ENCODE results near the gene SLC15A3.

SLC15A3 gene

DNA sequence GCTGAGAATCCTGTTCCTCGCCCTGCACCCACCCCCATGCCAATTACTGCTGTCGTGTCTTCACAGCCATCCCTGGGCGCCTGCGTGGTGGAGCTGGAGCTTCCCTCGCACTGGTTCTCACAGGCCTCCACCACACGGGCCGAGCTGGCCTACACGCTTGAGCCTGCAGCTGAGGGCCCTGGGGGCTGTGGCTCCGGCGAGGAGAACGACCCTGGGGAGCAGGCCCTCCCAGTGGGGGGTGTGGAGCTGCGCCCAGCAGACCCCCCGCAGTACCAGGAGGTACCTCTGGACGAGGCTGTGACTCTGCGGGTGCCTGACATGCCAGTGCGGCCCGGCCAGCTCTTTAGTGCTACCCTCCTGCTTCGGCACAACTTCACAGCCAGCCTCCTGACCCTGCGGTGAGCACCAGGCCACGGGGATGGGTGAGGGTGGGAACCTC is 23.4 kb downstream of the SLC15A3 start:
- DNase-seq (ENCODE audit: low read depth, low spot score): no peak

DNA sequence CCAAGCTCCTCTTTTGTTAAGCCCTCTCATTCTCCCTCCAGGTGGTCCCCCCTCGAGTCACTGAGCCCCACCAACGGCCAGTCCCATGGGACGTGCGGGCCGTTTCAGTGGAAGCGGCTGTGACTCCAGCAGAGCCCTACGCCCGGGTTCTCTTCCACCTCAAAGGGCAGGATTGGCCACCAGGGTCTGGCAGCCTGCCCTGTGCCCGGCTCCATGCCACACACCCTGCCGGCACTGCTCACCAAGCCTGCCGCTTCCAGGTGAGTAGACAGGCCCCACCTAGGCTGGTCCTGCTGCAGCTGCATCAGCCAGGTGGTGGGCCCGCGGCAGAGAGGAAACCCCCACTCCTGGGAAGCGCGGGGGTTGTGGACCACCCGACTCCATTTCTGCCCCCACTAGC is 24.4 kb downstream of the SLC15A3 start:
- DNase-seq (ENCODE audit: low read depth, low spot score): no peak

DNA sequence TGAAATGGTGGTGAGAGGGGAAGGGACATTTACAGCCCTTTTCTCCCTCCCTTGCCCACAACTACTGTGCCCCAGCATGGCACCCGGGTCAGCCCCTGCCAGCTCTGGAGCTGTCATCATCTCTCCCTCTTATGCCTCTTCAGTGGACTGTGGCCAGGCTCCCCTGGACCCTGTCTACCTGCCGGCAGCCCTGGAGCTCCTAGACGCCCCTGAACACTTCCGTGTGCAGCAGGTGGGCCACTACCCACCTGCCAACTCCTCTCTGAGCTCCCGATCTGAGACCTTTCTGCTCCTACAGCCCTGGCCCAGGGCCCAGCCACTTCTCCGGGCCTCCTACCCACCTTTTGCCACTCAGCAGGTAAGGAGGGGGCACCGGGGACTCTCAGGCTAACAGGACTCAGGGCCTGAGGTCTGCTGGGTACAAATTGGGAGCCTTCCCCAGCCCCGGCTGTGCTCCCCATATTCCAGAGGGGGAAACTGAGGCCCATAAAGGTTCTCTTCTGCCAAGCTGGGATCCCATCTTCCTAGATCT is 24.8 kb downstream of the SLC15A3 start:
- no peak for DNase-seq (ENCODE audit: low read depth, low spot score)

GRCh38 chr11:60926500-60926899 is 25.5 kb downstream of the SLC15A3 start:
- no peak for DNase-seq (ENCODE audit: low read depth, low spot score)

- no peak for DNase-seq (ENCODE audit: low read depth, low spot score)
Measured at GRCh38 chr11:60925868-60926267, 26.1 kb downstream of the SLC15A3 start.

DNA sequence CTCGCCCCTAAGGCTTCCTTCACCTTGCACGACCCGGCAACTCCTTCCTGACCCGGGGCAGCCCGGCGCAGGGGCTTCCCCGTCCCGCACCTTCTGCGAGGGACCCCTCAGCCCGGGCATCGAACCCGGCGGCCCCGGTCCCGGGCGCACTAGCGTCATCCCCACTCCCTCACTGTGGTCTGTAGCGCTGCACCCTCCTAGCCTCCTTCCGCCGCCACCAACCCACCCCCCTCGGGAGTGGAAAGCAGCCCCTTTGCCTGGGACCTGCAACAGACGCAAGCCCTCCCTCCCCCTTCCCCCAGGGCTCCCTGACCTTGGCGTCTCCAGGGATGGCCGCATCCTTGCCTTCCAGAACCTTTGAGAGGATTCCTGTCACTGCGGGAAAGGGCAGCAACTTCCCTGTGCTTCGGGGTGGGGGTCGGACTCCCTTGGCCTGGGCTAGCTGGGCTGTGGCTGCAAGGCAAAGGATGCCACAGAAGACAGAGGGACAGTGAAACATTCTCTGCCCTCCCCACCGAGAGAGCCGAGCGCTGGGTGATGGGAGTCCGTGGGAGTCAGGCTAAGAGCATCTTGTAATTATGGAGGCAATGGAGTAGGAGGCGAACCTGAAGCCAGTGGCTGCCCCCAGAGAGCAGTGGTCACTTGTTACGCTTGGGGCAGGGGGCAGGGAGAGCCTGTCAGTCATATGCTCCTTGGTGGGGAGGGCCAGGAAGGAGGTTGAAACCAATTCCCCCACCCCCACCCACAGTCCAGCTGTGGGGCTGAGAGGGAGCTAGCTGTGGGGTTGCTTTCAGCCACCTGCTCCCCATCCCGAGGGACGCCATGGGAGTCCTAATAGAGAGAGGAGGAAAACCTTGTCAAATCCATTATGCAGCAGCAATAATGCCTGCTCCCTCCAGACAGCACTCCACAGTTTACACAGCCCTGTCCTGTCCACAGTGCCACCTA is 26.8 kb downstream of the SLC15A3 start:
- DNase-seq (ENCODE audit: low read depth, low spot score): no peak

DNA sequence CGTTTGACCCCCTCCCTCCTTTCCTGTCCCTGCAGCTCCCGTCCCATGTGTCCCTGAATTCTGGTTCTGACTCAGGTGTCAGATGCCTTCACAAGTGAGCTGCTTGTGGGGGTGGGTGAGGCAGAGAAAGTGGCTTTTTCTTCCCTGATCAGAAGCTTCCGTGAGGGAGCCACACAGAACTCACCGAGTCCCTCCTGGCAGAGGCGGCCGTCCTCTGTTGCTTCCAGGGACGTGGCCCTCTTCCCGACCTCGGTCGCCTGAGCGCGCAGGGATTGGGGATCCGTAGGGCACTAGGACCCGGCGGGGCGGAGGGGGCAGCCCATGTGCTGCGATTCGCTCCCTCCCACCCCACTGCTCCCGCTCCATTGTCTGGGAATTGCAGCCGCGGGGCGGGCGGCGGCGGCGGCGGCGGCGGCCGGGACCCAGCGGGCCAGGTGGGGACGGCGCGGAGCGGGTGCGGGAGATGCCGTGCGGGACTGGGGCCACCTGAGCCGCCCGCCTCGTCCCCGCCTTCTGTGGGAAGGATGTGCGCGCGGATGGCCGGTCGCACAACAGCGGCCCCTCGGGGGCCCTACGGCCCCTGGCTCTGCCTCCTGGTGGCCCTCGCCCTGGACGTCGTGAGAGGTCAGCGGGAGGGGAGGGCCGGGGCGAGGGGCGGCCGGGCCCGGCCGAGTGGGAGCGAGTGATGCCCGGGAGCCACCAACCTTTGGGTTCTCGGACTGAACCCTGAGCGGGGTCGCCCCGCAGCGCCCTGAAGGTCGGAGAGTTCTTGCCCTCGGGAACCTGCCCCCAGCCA is 27.7 kb downstream of the SLC15A3 start, which contains the start of gene TMEM132A:
Gene TMEM132A, plus strand, starts transcription at position 351 of the 796 bp plus-strand sequence. Its CDS starts 174 bp downstream, at position 525.
- no peak for DNase-seq (ENCODE audit: low read depth, low spot score)

DNA sequence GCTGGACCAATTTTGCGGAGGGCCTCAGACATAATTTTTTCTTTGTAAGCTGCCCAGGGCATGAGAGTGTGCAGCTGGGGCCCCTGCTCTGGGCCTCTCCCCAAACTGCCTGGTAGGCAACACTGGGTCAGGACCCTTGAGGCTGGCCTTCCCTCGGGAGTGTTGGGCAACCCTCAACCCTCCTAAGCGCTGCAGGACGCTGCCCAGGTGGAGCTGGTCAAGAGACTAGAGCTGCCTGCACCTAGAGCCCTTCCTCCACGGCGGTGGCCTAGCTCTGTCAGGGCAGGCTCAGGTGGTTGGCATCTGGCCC is 28.2 kb downstream of the SLC15A3 start:
- no peak for DNase-seq (ENCODE audit: low read depth, low spot score)

DNA sequence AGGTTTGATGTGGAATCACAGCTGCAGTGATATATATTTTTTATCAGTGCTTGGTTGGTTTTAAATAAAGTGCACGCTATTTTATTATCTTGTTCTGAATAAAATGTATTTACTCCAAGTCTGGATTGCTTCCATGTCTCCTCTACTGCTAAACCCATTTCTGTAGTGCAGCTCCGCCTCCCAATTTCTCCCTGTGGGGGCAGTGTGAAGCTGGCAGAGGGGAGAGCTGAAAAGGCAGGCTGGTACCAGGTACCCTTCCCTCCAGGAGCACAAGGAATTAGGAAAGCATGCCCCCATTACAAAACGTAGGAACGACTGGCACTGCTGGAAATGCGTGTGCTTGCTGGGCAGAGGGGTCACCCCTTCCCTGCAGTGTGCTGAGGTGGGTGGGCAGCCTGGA is 28.6 kb downstream of the SLC15A3 start:
- no peak for DNase-seq (ENCODE audit: low read depth, low spot score)

GRCh38 chr11:60922906-60923305 is 29.1 kb downstream of the SLC15A3 start:
- no peak for DNase-seq (ENCODE audit: low read depth, low spot score)

GRCh38 chr11:60921777-60922335 is 30.1 kb downstream of the SLC15A3 start:
- DNase-seq (ENCODE audit: low read depth, low spot score): no peak

GRCh38 chr11:60921259-60921658 is 30.7 kb downstream of the SLC15A3 start:
- no peak for DNase-seq (ENCODE audit: low read depth, low spot score)

DNA sequence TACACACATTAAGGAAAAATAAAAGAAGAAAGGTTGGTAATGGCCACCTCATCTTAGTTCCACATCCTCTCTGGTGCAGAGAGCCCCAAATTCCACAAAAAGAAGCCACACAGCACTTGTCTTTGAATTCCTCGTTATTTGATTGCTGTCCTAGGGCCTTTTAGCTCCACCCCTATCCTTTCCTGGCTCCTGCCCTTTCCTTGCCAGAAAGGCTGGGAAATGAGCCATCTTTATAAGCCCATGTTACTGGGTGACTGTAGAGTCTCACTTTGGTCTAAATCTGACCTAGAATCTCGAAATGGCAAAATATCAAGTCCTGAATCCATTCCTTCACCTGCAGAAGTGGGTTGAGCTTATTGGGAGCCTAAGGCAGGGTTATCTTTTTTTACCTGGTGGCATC is 32.0 kb downstream of the SLC15A3 start:
- DNase-seq (ENCODE audit: low read depth, low spot score): no peak

GRCh38 chr11:60919320-60919719 is 32.7 kb downstream of the SLC15A3 start:
- DNase-seq (ENCODE audit: low read depth, low spot score): no peak

DNA sequence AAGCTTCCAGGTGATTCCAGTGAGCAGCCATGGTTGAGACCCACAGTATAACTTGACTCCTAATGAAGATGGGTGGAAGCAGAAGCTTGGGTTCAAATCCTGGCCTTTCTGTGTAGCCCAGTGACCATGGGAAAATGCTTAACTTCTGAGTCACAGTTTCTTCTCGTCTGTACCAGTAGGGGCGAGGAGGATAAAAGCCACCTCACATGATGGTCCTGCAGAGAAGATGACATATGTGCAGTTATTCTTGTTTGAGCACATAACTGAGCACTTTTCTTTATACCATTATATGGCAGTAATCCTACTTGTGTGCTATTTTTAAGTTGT is 33.1 kb downstream of the SLC15A3 start:
- no peak for DNase-seq (ENCODE audit: low read depth, low spot score)

GRCh38 chr11:60918251-60918938 is 33.6 kb downstream of the SLC15A3 start:
- DNase-seq (ENCODE audit: low read depth, low spot score): no peak

GRCh38 chr11:60917267-60917666 is 34.7 kb downstream of the SLC15A3 start:
- DNase-seq (ENCODE audit: low read depth, low spot score): no peak

- no peak for DNase-seq (ENCODE audit: low read depth, low spot score)
Measured at GRCh38 chr11:60916669-60917206, 35.2 kb downstream of the SLC15A3 start.

GRCh38 chr11:60915248-60915914 is 36.6 kb downstream of the SLC15A3 start:
- DNase-seq (ENCODE audit: low read depth, low spot score): peak; percentile 55

- no peak for DNase-seq (ENCODE audit: low read depth, low spot score)
Measured at GRCh38 chr11:60914633-60915247, 37.2 kb downstream of the SLC15A3 start.

All from activated naive CD8-positive, alpha-beta T cell treated with anti-CD3 and anti-CD28 coated beads, Interleukin-2, amount 50 U/mL, for 16 hours (primary cell).